BLaER1 (cell line): Measurements from ENCODE around the gene PCSK7.
A peak's percentile ranks its signal among the peaks of the same experiment; 100 is the strongest.

Experiments used
- H3K27ac ChIP-seq: shearing (Covaris generic); formaldehyde crosslinking; 2 replicates; pipeline ENCODE4 v1.8.1; 2022
- H3K27me3 ChIP-seq: shearing (Covaris generic); formaldehyde crosslinking; 2 replicates; pipeline ENCODE4 v1.8.1; 2022
- H3K36me3 ChIP-seq: shearing (Covaris generic); formaldehyde crosslinking; 2 replicates; pipeline ENCODE4 v1.8.1; 2022
- H3K4me1 ChIP-seq: shearing (Covaris generic); formaldehyde crosslinking; 2 replicates; pipeline ENCODE4 v1.8.1; 2022
- H3K4me2 ChIP-seq: shearing (Covaris generic); formaldehyde crosslinking; 2 replicates; pipeline ENCODE4 v1.8.1; 2022
- H3K4me3 ChIP-seq: shearing (Covaris generic); formaldehyde crosslinking; 2 replicates; pipeline ENCODE4 v1.8.1; 2022
- H3K9ac ChIP-seq: shearing (Covaris generic); formaldehyde crosslinking; 2 replicates; pipeline ENCODE4 v1.8.1; 2022
- H3K9me3 ChIP-seq: shearing (Covaris generic); formaldehyde crosslinking; 2 replicates; pipeline ENCODE4 v1.8.1; 2022
- H4K20me1 ChIP-seq: shearing (Covaris generic); formaldehyde crosslinking; 2 replicates; pipeline ENCODE4 v1.8.1; 2022
- Cebpa-rat ChIP-seq: shearing (Covaris generic); IDR thresholded peaks from 2 replicates; pipeline ENCODE4 v1.8.1; 2022

PCSK7 gene

DNA sequence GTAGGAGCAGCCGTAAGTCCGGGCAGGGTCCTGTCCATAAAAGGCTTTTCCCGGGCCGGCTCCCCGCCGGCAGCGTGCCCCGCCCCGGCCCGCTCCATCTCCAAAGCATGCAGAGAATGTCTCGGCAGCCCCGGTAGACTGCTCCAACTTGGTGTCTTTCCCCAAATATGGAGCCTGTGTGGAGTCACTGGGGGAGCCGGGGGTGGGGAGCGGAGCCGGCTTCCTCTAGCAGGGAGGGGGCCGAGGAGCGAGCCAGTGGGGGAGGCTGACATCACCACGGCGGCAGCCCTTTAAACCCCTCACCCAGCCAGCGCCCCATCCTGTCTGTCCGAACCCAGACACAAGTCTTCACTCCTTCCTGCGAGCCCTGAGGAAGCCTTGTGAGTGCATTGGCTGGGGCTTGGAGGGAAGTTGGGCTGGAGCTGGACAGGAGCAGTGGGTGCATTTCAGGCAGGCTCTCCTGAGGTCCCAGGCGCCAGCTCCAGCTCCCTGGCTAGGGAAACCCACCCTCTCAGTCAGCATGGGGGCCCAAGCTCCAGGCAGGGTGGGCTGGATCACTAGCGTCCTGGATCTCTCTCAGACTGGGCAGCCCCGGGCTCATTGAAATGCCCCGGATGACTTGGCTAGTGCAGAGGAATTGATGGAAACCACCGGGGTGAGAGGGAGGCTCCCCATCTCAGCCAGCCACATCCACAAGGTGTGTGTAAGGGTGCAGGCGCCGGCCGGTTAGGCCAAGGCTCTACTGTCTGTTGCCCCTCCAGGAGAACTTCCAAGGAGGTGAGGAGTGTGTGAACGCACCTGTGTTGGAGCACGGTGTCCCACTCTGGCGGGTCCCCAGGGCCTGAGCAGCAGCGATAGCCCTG is 32.6 kb downstream of the PCSK7 start, which contains the start of gene TAGLN:
TAGLN (plus strand) TSS at position 318 of the 863 bp plus-strand sequence. CDS start 3,644 bp downstream, outside the sequence.
- H3K27me3 ChIP-seq: no peaks in the 10 kb centered on the region
- no peaks in the 10 kb centered on the region for H3K9me3 ChIP-seq
- H4K20me1 ChIP-seq: no peaks in the 10 kb centered on the region
- H3K9ac ChIP-seq: no peak within 1 kb of the TSS
- no peak within 1 kb of the TSS for H3K4me2 ChIP-seq
- H3K4me3 ChIP-seq: no peak within 1 kb of the TSS
- H3K36me3 ChIP-seq: peaks cover 31% of the 10 kb centered on the region
- no peak for TF ChIP-seq Cebpa-rat
- peaks cover 20% of the 10 kb centered on the region for H3K4me1 ChIP-seq
- no peak within 1 kb of the TSS for H3K27ac ChIP-seq

DNA sequence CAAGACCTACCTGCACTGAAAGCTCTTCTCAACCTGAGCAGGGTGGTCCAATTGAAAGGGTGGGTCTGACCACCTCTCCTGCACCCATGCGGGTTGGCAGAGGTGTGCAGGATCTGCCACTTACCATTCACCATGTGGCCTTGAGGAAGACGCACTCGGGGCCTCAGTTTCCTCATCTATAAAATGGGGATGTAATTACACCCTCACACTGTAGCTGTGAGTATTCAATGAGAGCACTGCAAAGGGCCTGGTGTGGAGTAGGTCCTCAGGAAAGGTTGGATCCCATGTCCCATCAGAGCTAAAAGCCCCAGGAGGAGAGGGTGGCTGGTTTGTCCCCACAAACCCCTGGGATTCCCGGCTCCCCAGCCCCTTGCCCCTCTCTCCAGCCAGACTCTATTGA is 33.3 kb downstream of the PCSK7 start:
- Histone ChIP-seq H3K4me2 (no peak overlapping the region), H3K27me3 (no peaks in the 10 kb centered on the region), H3K9ac (no peak overlapping the region), H3K36me3 (peaks cover 25% of the 10 kb centered on the region), H3K4me3 (no peak overlapping the region), H4K20me1 (no peaks in the 10 kb centered on the region), H3K9me3 (no peaks in the 10 kb centered on the region), H3K4me1 (peaks cover 20% of the 10 kb centered on the region), H3K27ac (no peak overlapping the region)
- TF ChIP-seq Cebpa-rat: no peak

DNA sequence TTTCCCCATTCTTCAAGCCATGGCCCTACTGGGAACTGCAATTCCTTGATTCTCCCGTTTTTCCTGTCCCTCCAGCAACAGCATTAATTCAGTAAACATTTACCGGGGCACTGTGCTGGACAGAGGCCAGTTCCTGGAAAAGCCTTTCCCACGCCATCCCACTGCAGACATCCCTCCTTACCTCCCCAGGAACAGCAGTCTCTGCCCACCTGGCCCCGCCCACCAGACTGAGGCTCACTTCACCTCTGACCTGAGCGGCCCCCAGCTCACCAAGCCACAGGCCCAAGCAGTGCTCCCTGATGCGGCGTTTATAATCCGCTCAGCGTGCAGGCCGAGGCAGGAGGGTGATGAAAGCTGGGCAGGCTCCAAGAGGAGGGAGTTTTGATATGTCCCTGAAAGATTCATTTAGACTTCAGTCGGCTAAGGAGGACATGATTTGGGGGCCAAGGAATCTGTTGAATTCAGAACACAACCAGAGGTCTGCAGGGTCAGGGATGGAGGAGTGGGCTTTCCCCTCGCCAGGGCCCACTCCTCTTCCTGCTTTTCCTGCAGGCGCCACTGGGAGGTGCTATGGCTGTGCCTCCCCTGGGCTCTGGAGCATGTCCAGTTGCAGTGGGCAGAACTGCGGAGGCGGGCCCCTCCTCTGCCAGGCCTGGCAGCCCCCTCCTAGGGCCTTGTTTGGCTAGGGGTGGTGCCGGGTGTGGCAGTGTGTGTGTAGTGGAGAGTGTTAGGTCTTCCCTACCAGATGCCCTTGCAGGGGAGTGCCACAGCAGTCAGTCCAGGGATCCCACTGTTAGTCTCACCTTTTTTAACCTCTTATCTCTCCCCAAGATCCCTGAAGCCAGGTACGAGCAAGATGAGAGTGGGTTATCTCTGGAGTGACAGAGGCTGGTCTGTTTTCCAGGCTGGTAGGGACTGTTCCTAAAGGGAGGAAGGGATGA is 34.1 kb downstream of the PCSK7 start:
- Histone ChIP-seq H3K9ac (no peak overlapping the region), H3K9me3 (no peaks in the 10 kb centered on the region), H3K27ac (no peak overlapping the region), H3K4me3 (no peak overlapping the region), H3K4me2 (no peak overlapping the region), H3K36me3 (peaks cover 23% of the 10 kb centered on the region; the same call in 1 of the 2 replicates), H3K4me1 (peaks cover 23% of the 10 kb centered on the region), H4K20me1 (no peaks in the 10 kb centered on the region), H3K27me3 (no peaks in the 10 kb centered on the region)
- no peak for TF ChIP-seq Cebpa-rat

DNA sequence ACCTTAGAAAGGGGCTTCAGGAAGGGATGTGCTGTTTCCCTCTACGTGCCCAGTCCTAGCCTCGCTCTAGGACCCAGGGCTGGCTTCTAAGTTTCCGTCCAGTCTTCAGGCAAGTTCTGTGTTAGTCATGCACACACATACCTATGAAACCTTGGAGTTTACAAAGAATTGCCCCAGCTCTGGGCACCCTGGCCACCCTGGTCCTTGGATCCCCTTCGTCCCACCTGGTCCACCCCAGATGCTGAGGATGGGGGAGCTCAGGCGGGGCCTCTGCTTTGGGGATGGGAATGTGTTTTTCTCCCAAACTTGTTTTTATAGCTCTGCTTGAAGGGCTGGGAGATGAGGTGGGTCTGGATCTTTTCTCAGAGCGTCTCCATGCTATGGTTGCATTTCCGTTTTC is 34.9 kb downstream of the PCSK7 start:
- H4K20me1 ChIP-seq: no peaks in the 10 kb centered on the region
- no peak overlapping the region for H3K9ac ChIP-seq
- no peak overlapping the region for H3K4me2 ChIP-seq
- no peak overlapping the region for H3K4me3 ChIP-seq
- TF ChIP-seq Cebpa-rat: no peak
- H3K27ac ChIP-seq: no peak overlapping the region
- H3K27me3 ChIP-seq: no peaks in the 10 kb centered on the region
- peaks cover 31% of the 10 kb centered on the region; the same call in 1 of the 2 replicates for H3K36me3 ChIP-seq
- no peaks in the 10 kb centered on the region for H3K9me3 ChIP-seq
- H3K4me1 ChIP-seq: peaks cover 24% of the 10 kb centered on the region

DNA sequence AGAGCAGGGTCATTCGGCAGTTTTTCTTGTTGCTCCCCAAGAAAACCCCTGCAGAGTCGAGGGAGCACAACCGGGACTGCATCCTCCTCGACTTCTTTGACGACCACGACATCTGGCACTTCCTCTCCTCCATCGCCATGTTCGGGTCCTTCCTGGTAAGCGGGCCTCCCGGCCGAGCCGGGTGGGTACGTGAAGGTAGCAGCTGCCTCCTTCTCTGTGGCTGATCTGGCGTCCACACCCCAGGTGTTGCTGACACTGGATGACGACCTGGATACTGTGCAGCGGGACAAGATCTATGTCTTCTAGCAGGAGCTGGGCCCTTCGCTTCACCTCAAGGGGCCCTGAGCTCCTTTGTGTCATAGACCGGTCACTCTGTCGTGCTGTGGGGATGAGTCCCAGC is 36.1 kb downstream of the PCSK7 start:
- Histone ChIP-seq H3K4me1 (peaks cover 23% of the 10 kb centered on the region), H3K4me3 (no peak overlapping the region), H3K27ac (0 out of 2 replicates have a peak overlapping the region, but pooled peaks have one; percentile 6)

DNA sequence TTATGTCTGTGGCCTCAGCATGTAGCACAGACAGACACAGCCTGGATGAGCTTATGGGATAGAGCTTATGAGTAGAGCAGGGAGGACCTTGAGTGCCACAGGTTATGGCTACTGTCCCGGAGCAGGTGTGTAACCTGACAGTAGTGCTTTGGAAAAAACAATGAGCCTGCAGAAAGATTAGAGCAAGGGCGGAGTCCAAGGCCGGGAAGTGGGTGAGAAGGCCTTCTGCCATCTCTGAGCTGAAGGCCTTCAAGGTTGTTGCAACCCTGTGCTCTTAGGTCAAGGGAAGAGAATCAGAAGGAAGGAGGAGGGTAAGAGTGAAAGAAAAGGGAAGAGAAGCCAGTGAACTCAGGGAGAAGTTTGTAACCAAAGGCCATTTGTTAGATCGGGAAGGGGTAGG is 36.6 kb downstream of the PCSK7 start:
- Histone ChIP-seq H3K9ac (no peak overlapping the region; the same call in 1 of the 2 replicates), H3K36me3 (peaks cover 36% of the 10 kb centered on the region; the same call in 1 of the 2 replicates), H3K4me3 (no peak overlapping the region), H3K9me3 (no peaks in the 10 kb centered on the region), H3K4me2 (peak overlapping the region; percentile 42), H4K20me1 (no peaks in the 10 kb centered on the region), H3K27ac (no peak overlapping the region), H3K27me3 (no peaks in the 10 kb centered on the region), H3K4me1 (peaks cover 28% of the 10 kb centered on the region)
- TF ChIP-seq Cebpa-rat: no peak

More for the DNA sequence above, 36.1 kb downstream of the PCSK7 start:
- no peaks in the 10 kb centered on the region for H3K9me3 ChIP-seq
- H3K9ac ChIP-seq: no peak overlapping the region
- no peaks in the 10 kb centered on the region for H4K20me1 ChIP-seq
- peak overlapping the region; percentile 42 for H3K4me2 ChIP-seq
- H3K27me3 ChIP-seq: no peaks in the 10 kb centered on the region
- H3K36me3 ChIP-seq: peaks cover 36% of the 10 kb centered on the region; the same call in 1 of the 2 replicates
- no peak for TF ChIP-seq Cebpa-rat

DNA sequence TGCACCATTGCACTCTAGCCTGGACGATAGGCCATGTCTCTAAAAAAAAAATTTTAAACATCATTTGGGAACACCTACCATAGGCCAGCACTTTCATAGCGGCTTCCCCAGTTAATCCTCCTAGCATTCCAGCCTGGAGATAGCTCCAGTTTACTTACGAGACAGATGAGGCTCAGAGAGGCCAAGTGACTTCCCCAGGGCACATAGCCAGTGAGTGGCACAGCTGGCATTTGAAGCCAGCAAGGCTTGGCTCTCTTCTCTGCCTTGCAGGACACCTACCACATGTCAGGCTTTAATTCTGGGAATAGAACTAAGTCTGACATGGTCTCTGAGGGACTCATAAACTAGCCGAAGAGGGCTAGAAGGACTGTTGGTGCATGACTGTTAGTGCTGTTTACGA is 37.6 kb downstream of the PCSK7 start:
- Histone ChIP-seq H3K27me3 (no peaks in the 10 kb centered on the region), H3K27ac (no peak overlapping the region), H3K9me3 (no peaks in the 10 kb centered on the region), H3K4me1 (peaks cover 38% of the 10 kb centered on the region), H3K9ac (no peak overlapping the region), H4K20me1 (no peaks in the 10 kb centered on the region), H3K36me3 (peaks cover 36% of the 10 kb centered on the region; the same call in 1 of the 2 replicates), H3K4me2 (no peak overlapping the region), H3K4me3 (no peak overlapping the region)
- no peak for TF ChIP-seq Cebpa-rat

DNA sequence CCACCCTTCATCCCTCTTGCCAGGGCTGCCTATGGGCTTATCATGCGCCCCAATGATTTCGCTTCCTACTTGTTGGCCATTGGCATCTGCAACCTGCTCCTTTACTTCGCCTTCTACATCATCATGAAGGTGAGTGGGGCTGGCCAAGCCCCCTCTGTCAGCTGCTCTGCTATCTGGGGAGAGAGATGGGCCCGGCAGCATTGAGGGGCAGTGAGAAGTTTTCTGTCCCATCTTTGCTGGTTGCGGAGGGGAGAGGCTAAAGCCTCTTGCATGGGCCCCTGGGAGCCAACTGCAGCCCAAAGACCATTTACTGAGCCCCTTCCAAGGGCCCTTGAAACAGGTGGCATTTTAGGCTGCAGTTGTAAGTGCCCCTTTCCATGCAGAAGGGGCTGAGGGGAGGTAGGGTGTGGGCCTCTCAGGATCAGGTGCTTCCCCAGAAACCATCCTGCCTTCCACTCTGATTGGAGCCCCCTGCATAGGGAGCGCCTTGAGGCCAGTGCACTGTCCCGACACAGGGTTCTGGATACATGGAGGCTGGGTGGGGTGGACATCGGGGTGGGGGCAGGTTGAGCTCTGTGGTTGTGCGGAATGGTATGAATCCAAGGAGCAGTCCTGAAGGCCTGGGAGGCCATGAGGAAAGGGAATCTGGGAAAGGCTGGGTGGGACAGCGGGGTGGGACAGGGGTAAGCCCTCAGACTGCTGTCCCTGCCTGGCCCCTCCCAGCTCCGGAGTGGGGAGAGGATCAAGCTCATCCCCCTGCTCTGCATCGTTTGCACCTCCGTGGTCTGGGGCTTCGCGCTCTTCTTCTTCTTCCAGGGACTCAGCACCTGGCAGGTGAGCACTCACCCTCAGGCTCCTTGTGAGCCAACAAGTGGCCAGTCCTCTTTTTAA is 38.5 kb downstream of the PCSK7 start:
- H3K9ac ChIP-seq: no peak overlapping the region
- no peak overlapping the region for H3K4me3 ChIP-seq
- no peak overlapping the region for H3K4me2 ChIP-seq
- H4K20me1 ChIP-seq: no peaks in the 10 kb centered on the region
- H3K27me3 ChIP-seq: no peaks in the 10 kb centered on the region
- H3K9me3 ChIP-seq: no peaks in the 10 kb centered on the region
- peaks cover 47% of the 10 kb centered on the region for H3K4me1 ChIP-seq
- 0 out of 2 replicates have a peak overlapping the region, but pooled peaks have one; percentile 30 for H3K27ac ChIP-seq
- H3K36me3 ChIP-seq: peaks cover 39% of the 10 kb centered on the region; the same call in 1 of the 2 replicates
- TF ChIP-seq Cebpa-rat: no peak

DNA sequence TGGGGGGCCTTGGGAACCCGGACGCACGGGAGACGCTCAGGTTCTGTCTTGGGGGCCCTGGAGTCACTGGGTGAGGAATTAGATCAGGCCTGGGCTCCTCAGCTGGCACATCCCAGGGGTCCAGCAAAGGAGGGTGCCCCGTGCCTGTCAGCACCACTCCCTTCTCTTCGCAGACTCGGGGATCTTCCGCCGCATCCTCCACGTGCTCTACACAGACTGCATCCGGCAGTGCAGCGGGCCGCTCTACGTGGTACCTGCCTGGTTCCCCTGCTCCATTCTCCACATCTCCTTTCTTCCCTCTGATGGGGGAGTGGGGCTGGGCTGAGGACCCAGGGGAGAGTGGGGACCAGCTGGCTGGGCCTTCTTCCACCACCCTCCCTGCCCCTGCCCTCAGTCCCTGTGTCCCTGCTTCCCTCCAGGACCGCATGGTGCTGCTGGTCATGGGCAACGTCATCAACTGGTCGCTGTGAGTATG is 39.4 kb downstream of the PCSK7 start:
- H3K4me3 ChIP-seq: no peak overlapping the region
- H3K36me3 ChIP-seq: peaks cover 39% of the 10 kb centered on the region; the same call in 1 of the 2 replicates
- no peak for TF ChIP-seq Cebpa-rat
- H3K9ac ChIP-seq: no peak overlapping the region
- H3K27me3 ChIP-seq: no peaks in the 10 kb centered on the region
- no peaks in the 10 kb centered on the region for H3K9me3 ChIP-seq
- peaks cover 56% of the 10 kb centered on the region for H3K4me1 ChIP-seq
- peak overlapping the region; percentile 30; the same call in 1 of the 2 replicates for H3K27ac ChIP-seq
- no peak overlapping the region for H3K4me2 ChIP-seq
- no peaks in the 10 kb centered on the region for H4K20me1 ChIP-seq
